Measurements from ENCODE around the gene ACADVL.

GRCh38 chr17:7217113-7217987 lies 2.4 kb upstream of the ACADVL start:
- no peak for TF ChIP-seq CTCF (IDR thresholded peaks at IDR 0.05; ENCODE audit: insufficient read depth, low read depth, low read length)
- no peak for TF ChIP-seq EZH2 (IDR thresholded peaks at IDR 0.05; ENCODE audit: insufficient read depth, low read length)

Measured in astrocyte (in vitro differentiated cells and primary cell).